Panc1 (cell line): ENCODE data around the gene FGGY. TPM values are rescaled to one million over a fixed set of nuclear protein-coding genes. Genes with fewer than 3 reads are reported as not detected.

Source experiments
- ATAC-seq: fragments of 200-7000 bp; cut with Tn5 transposase; 2 replicates; pipeline ENCODE4 v1.9.1; 2020; ENCODE audit warnings: mild to moderate bottlenecking, moderate library complexity
- BruUV-seq: library from RNA; stranded (reverse); fragments of 400-500 nt; replicated peaks from 2 replicates; lab custom pipeline; 2021; lab: Mats Ljungman, UMichigan
- CTCF ChIA-PET: fragments of 300-600 bp; sonication (Branson Sonifier 250); formaldehyde crosslinking; loops from one replicate; lab custom pipeline; 2022; ENCODE audit warnings: antibody characterized with exemption; lab: Charles Lee
- POLR2A ChIA-PET: fragments of 300-600 bp; sonication (Branson Sonifier 250); formaldehyde crosslinking; loops from one replicate; lab custom pipeline; 2022; ENCODE audit warnings: antibody characterized with exemption; lab: Charles Lee
- DNase-seq: peaks from one replicate; pipeline ENCODE4 v3.0.0-alpha.2; 2010; ENCODE audit warnings: low read depth, low spot score
- H3K27ac ChIP-seq: 2 replicates; pipeline ENCODE4 v1.5.1; 2011; ENCODE audit warnings: mild to moderate bottlenecking, low read length, inconsistent platforms
- H3K27me3 ChIP-seq: fragments of 200-500 bp; sonication (Bioruptor generic); 2 replicates; pipeline ENCODE4 v1.6.0; 2014; ENCODE audit warnings: low read length, inconsistent platforms; ENCODE audit not compliant: control insufficient read depth, insufficient read depth
- H3K36me3 ChIP-seq: fragments of 200-500 bp; sonication (Bioruptor generic); 2 replicates; pipeline ENCODE4 v1.5.1; 2014; ENCODE audit warnings: inconsistent platforms, mild to moderate bottlenecking, low read length, moderate library complexity; ENCODE audit not compliant: control insufficient read depth, insufficient read depth
- H3K4me1 ChIP-seq: 2 replicates; pipeline ENCODE4 v1.5.1; 2011; ENCODE audit warnings: inconsistent platforms, mild to moderate bottlenecking, low read length, moderate library complexity; ENCODE audit not compliant: control insufficient read depth, insufficient read depth
- H3K4me3 ChIP-seq, 2 experiments: 2 replicates each; pipeline ENCODE4 v1.5.1; 2011 to 2012; ENCODE audit warnings: low read depth in 2 of 2, low read length in 2 of 2, mild to moderate bottlenecking in 2 of 2, inconsistent platforms in 1 of 2, moderate library complexity in 1 of 2
- H3K9me3 ChIP-seq: fragments of 200-500 bp; sonication (Bioruptor generic); 2 replicates; pipeline ENCODE4 v1.5.1; 2014; ENCODE audit warnings: low read depth, mild to moderate bottlenecking, inconsistent platforms, low read length, moderate library complexity; ENCODE audit not compliant: control insufficient read depth, insufficient read depth
- CTCF ChIP-seq: fragments of 450-650 bp; IDR thresholded peaks from 2 replicates; pipeline ENCODE4 v1.5.1; 2017; ENCODE audit warnings: mild to moderate bottlenecking
- POLR2AphosphoS5 ChIP-seq: IDR thresholded peaks from 2 replicates; pipeline ENCODE4 v1.6.1; 2012; ENCODE audit warnings: mild to moderate bottlenecking, low read depth, low read length, moderate library complexity
- REST ChIP-seq, 2 experiments: IDR thresholded peaks; 2 replicates each; pipeline ENCODE4 v1.6.1; 2011 to 2012; ENCODE audit warnings: low read depth in 2 of 2, control low read depth in 1 of 2, low read length in 1 of 2, mild to moderate bottlenecking in 1 of 2, moderate library complexity in 1 of 2; ENCODE audit not compliant: insufficient read depth in 1 of 2
- SIN3A ChIP-seq: IDR thresholded peaks from 2 replicates; pipeline ENCODE4 v1.6.1; 2012; ENCODE audit warnings: low read depth, mild to moderate bottlenecking, low read length, moderate library complexity, borderline replicate concordance; ENCODE audit not compliant: insufficient read depth
- TCF7L2 ChIP-seq: IDR thresholded peaks from 2 replicates; pipeline ENCODE4 v1.6.1; 2011; ENCODE audit warnings: mild to moderate bottlenecking, low read depth, low read length, inconsistent platforms
- in situ Hi-C: cut with HindIII; loops from 2 replicates; pipeline ENCODE4 v1.10.0; 2016; ENCODE audit warnings: low sequenced_read_pairs, low pct_unique_long_range_greater_than_20kb
- intact Hi-C: fragments of 100-400 bp; cut with micrococcal nuclease; formaldehyde crosslinking; loops from one replicate; pipeline ENCODE4 v1.10.0; 2022; ENCODE audit not compliant: unreplicated experiment
- total RNA-seq: library from RNA; stranded (reverse); gene quantifications from one replicate; pipeline ENCODE4 v1.2.1, GENCODE V29; 2021; ENCODE audit not compliant: unreplicated experiment

FGGY gene
- total RNA-seq, 1 experiment from 2014 or later, result 15.5 TPM

GRCh38 chr1:59605184-59605583, 308.3 kb downstream of the FGGY start:
- no peak for ATAC-seq
- Histone ChIP-seq H3K27ac (no peak overlapping the region), H3K9me3 (no peaks in the 10 kb centered on the region), H3K27me3 (no peaks in the 10 kb centered on the region), H3K4me3 (no peak overlapping the region), H3K36me3 (no peaks in the 10 kb centered on the region), H3K4me1 (no peaks in the 10 kb centered on the region)
- ChIA-PET CTCF (no interaction called here), POLR2A (no interaction called here)
- no TSS peak for BruUV-seq
- in situ Hi-C loops, result no loop called here
- intact Hi-C loops, result loop anchor here (5.0 kb wide), 1 partner anchor 132 kb away; no protein-coding TSS in a partner anchor
- TF ChIP-seq SIN3A (no peak), POLR2AphosphoS5 (no peak), CTCF (no peak), TCF7L2 (no peak), REST (IDR thresholded peaks at IDR 0.05; ENCODE audit: insufficient read depth in 1 of 2, low read depth in 2 of 2, low read length in 1 of 2) (no peak)
- no peak for DNase-seq

GRCh38 chr1:59605761-59606160, 308.9 kb downstream of the FGGY start:
- Histone ChIP-seq H3K27ac (no peak overlapping the region), H3K4me3 (no peak overlapping the region), H3K36me3 (no peaks in the 10 kb centered on the region), H3K9me3 (no peaks in the 10 kb centered on the region), H3K4me1 (no peaks in the 10 kb centered on the region), H3K27me3 (no peaks in the 10 kb centered on the region)
- intact Hi-C loops (loop anchor here (5.0 kb wide), 1 partner anchor 132 kb away; no protein-coding TSS in a partner anchor), in situ Hi-C loops (no loop called here)
- no peak for ATAC-seq
- ChIA-PET POLR2A (no interaction called here), CTCF (no interaction called here)
- no peak for TF ChIP-seq SIN3A
- no peak for TF ChIP-seq TCF7L2
- no TSS peak for BruUV-seq
- DNase-seq, result no peak

- DNase-seq (no peak), ATAC-seq (no peak)
- intact Hi-C loops (loop anchor here (5.0 kb wide), 1 partner anchor 128 kb away; no protein-coding TSS in a partner anchor), in situ Hi-C loops (no loop called here)
- BruUV-seq, result no TSS peak
- POLR2A ChIA-PET, result no interaction called here
- Histone ChIP-seq H3K4me3 (no peak overlapping the region), H3K4me1 (no peaks in the 10 kb centered on the region), H3K27ac (no peak overlapping the region), H3K36me3 (no peaks in the 10 kb centered on the region), H3K9me3 (no peaks in the 10 kb centered on the region), H3K27me3 (no peaks in the 10 kb centered on the region)
- CTCF ChIA-PET, result no interaction called here
- no peak for TF ChIP-seq CTCF
- no peak for TF ChIP-seq POLR2AphosphoS5
- TF ChIP-seq TCF7L2, result no peak
- TF ChIP-seq SIN3A, result no peak
- no peak for TF ChIP-seq REST (IDR thresholded peaks at IDR 0.05; ENCODE audit: insufficient read depth in 1 of 2, low read depth in 2 of 2, low read length in 1 of 2)
These were observed 312.4 kb downstream of the FGGY start for GRCh38 chr1:59609245-59609644.
